ENCODE measurements around the gene EN1. TPM values are rescaled to one million over a fixed set of nuclear protein-coding genes. Genes with fewer than 3 reads are reported as not detected.

EN1 gene
- total and polyA plus RNA-seq, 2 of the 4 experiments (the other 2 are of a cell fraction), result not detected

- DNase-seq (no peak), ATAC-seq (ENCODE audit: low read depth) (no peak)
- no peak overlapping the region for H2BK15ac ChIP-seq (ENCODE audit: low read depth, low read length)
- POLR2A ChIA-PET (ENCODE audit: unreplicated experiment), result no interaction called here
- no peak overlapping the region for H3K4me3 ChIP-seq (ENCODE audit: insufficient read depth, low read depth, low read length)
- H3K18ac ChIP-seq (ENCODE audit: low read depth, low read length), result no peak overlapping the region
- H4K91ac ChIP-seq (ENCODE audit: insufficient read depth, low read depth, low read length), result no peak overlapping the region
- no peaks in the 10 kb centered on the region for H3K9me1 ChIP-seq (ENCODE audit: insufficient read depth, low read length)
- H2AK5ac ChIP-seq (ENCODE audit: low read depth, low read length), result no peak overlapping the region
- no peak overlapping the region for H2AFZ ChIP-seq (replicated peaks; ENCODE audit: low read length, poor library complexity)
- no peak overlapping the region for H2BK120ac ChIP-seq (ENCODE audit: low read depth, low read length)
- no peak overlapping the region for H2AK9ac ChIP-seq (replicated peaks; ENCODE audit: low read depth, low read length, poor library complexity)
- no CpG with 5 or more reads among the region's 2 CpGs for WGBS, 2 experiments (ENCODE audit: extremely low coverage in 2 of 2, insufficient read length in 1 of 2)
- no peak overlapping the region for H3K23ac ChIP-seq (ENCODE audit: low read depth, low read length)
- in situ Hi-C loops (cut with MboI; ENCODE audit: low sequenced_read_pairs), result no loop called here
- H3K14ac ChIP-seq (replicated peaks; ENCODE audit: low read depth, low read length), result no peak overlapping the region
- no peaks in the 10 kb centered on the region for H3K4me1 ChIP-seq (ENCODE audit: control insufficient read depth, insufficient read depth, low read length)
- H2BK5ac ChIP-seq (ENCODE audit: low read depth, low read length, poor library complexity, severe bottlenecking), result no peak overlapping the region
- H3K27ac ChIP-seq (ENCODE audit: insufficient read depth, low read length), result no peak overlapping the region
- no peaks in the 10 kb centered on the region for H3K9me3 ChIP-seq (ENCODE audit: control insufficient read depth, insufficient read depth, low read length)
- H4K5ac ChIP-seq (ENCODE audit: low read depth, low read length), result no peak overlapping the region
- dilution Hi-C loops (cut with HindIII; ENCODE audit: low sequenced_read_pairs, unreplicated experiment), result no loop called here
- H3K36me3 ChIP-seq (ENCODE audit: control insufficient read depth, insufficient read depth, low read length), result no peaks in the 10 kb centered on the region
- H4K20me1 ChIP-seq (ENCODE audit: insufficient read depth, low read length), result no peaks in the 10 kb centered on the region
- intact Hi-C loops (cut with micrococcal nuclease), result no loop called here
- H3K4me2 ChIP-seq (ENCODE audit: low read depth, low read length), result no peak overlapping the region
- TF ChIP-seq MAFK (IDR thresholded peaks at IDR 0.05; ENCODE audit: low read depth, low read length), result no peak
- H3K4ac ChIP-seq (ENCODE audit: low read depth, low read length), result no peak overlapping the region
- H3K27me3 ChIP-seq (ENCODE audit: control insufficient read depth, insufficient read depth, low read length), result peaks cover 95% of the 10 kb centered on the region
- H4K8ac ChIP-seq (ENCODE audit: low read depth in 2 of 2, low read length in 2 of 2), result no peak overlapping the region
- H3K56ac ChIP-seq (ENCODE audit: extremely low read depth, insufficient read depth, low read length), result no peak overlapping the region
- no peaks in the 10 kb centered on the region for H3K79me1 ChIP-seq (ENCODE audit: low read depth in 1 of 2, low read length in 2 of 2)
- no peak overlapping the region for H2BK20ac ChIP-seq (ENCODE audit: low read depth, low read length)
- CTCF ChIA-PET, result no interaction called here
- BruUV-seq (replicated peaks), result no TSS peak
- H3K9ac ChIP-seq (ENCODE audit: low read depth, low read length), result no peak overlapping the region
Observed at GRCh38 chr2:118837621-118838020, 9.8 kb downstream of the EN1 start.

Measured in IMR-90 (cell line).